Activated CD4-positive, alpha-beta T cell treated with anti-CD3 and anti-CD28 coated beads for 48 hours (primary cell): Measurements from ENCODE around the gene CNTNAP1.
"Not testable (repeated sequence)": the region's sequence is repeated elsewhere in the genome, so short reads cannot be mapped to it uniquely, and the experiment has no call there.

ENCODE experiments used
- DNase-seq: peaks from one replicate; pipeline ENCODE4 v3.0.0-alpha.2; 2020

CNTNAP1 gene

GRCh38 chr17:42681976-42682721 is at the start of gene CNTNAP1:
TSS of gene CNTNAP1 (plus strand) at chr17:42682531. CDS start at chr17:42682830, 299 bp downstream.
- no peak for DNase-seq

DNA sequence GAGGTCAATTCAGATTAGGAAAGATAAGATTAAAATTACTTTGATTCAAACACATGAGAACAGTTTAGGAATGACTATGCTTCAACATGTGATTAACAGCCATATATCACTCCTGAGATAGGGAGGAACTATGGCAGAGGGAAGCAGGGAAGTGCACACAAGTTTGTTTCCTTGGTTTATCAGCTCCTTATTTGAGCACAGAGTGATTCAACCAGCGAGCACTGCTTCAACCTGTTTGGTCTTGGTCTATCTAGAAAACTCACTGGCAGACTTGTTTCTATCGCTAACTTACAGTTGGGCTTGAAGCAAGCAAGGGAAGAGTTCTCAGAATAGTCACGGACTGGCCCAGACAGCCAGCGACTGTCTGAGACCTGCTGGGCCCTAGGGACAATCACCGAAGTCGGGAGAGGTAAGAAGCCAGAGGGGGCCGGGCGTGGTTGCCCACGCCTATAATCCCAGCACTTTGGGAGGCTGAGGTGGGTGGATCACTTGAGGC is 49.3 kb upstream of the CNTNAP1 start:
- no peak for DNase-seq

DNA sequence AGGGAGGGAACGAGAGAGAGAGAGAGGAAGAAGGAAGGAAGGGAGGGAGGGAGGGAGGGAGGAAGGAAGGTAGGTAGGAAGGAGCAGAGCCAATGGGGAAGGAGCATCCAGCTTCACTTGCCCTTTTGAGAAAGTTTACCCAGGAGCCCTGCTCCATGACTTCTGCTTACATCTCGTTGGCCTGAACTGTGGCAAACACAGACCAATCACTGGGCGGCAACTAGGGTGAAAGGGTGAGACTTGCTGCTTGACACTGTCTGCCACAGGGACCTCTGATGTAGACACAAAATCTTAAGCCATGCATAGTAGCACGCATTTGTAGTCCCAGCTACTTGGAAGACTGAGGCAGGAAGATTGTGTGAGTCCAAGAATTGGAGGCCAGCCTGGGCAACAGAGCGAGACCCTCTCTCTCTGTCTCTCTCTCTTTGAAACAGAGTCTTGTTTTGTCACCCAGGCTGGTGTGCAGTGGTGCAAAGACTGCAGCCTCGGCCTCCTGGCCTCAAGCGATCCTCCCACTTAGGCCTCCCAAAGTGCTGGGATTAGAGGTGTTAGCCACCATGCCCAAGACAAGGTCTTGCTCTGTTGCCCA is 42.7 kb upstream of the CNTNAP1 start:
- no peak for DNase-seq

GRCh38 chr17:42640121-42640520 is 42.2 kb upstream of the CNTNAP1 start:
- no peak for DNase-seq

- DNase-seq, result no peak
Observed at GRCh38 chr17:42642336-42642735, 40.0 kb upstream of the CNTNAP1 start.

DNA sequence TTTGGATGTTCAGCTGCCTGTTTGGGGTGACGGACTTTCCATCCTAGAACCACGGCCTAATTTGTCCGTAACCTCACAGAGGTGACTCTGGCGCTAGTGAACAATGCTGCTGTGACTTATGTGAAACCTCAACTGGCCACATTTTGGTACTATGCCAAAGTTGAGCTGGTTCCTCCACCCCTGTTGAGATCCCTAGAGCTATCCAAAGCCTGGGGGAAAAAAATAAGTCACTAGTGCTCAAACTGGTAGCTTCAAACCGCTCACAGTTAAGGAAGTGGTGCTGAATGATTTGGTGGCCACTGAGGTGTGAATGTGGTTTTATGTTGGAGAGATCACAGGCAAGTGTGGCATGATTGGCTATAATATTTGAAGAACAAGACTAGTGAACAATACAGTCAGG is 34.6 kb upstream of the CNTNAP1 start:
- no peak for DNase-seq

GRCh38 chr17:42651392-42651791 is 30.9 kb upstream of the CNTNAP1 start:
- no peak for DNase-seq

DNA sequence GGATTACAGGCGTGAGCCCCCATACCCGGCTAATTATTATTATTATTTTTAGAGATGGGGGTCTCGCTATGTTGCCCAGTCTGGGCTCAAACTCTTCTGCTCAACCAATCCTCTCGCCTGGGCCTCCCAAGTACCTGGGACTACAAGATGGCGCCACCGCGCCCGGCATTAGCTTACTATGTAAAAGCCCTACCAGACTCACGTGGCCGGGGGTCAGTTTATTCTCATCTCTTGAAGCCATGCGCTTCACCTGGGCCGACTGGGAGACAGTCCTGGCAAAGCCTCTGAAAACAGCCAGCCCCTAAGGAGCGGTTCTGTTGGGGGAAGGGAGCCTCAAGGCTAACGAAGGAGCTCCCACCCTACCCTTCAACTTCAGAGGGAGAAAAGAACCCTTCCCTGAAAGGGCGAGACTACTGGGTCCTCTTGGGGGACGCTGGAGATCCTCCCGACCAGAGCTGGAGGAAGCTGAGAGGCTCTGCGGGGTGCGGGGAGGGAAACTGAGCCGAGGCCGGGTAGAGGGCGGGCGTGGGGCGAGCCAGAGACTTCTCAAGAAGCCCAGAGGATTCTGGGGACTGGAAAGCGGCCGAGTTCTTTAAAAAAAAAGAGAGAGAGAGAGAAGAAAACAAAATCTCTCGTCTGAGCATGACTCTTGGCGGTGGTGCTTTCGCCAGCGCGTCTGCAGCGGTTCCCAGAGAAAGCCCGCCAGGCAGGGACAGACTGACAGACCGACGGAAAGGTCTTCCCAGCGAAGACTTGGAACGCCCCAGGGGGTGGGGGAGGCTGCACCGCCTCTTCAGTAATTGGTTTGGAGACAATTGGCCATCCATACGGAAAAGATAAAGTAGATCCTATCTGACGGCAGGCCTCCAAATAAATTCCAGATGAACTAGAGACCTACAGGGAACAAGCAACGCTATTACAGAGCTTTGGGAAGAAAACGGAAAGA is 28.9 kb upstream of the CNTNAP1 start:
- DNase-seq, result no peak

GRCh38 chr17:42655528-42655927 is 26.8 kb upstream of the CNTNAP1 start:
- DNase-seq, result no peak

DNA sequence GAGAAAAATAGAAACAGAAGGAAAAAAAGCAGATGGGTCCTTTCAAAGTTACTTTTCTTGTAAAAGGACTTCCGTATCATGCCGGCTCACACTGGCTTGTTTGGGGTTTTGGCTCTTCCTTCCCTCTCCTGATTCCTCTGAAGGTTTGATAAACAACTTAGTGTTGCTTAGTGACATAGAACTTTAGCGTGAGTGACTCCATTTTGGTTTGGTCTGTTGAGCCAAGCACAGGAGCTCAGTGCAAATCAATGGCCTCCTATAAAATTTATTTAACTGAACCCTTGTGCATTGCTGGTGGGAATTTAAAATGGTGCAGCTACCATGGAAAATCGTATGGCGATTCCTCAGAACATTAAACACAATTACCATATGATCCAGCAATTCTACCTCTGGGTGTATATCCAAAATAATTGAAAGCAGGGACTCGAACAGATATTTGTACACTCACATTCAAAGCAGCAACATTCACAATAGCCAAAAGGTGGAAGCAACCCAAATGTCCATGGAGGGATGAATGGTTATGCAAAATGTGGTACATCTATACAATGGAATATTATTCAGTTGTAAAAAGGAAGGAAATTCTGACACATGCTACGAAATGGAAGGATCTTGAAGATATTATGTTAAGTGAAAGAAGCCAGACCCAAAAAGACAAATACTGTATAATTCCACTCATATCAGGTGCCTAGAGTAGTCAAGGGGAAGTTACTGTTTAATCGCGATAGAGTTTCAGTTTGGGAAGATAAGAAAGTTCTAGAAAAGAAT is 24.3 kb upstream of the CNTNAP1 start:
- no peak for DNase-seq

- DNase-seq, result peak; percentile 82
Observed at GRCh38 chr17:42659079-42659931, 23.0 kb upstream of the CNTNAP1 start, which contains the start of gene TUBG2. TSS of gene TUBG2 (plus strand) at chr17:42659284. CDS start at chr17:42659504, 220 bp downstream.

DNA sequence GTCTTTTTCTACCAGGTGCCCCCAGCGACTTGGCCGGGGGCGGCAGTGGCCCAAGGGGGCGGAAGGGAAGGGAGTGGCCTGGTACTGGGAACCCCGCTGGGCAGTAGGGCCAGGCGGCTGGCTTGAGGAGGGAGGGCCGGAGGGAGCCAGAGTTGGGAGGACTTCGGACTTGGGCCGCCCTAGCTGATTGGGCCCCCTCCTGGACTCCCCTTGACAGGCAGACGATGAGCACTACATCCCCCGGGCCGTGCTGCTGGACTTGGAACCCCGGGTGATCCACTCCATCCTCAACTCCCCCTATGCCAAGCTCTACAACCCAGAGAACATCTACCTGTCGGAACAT is 22.4 kb upstream of the CNTNAP1 start:
- not testable (repeated sequence) for DNase-seq

DNA sequence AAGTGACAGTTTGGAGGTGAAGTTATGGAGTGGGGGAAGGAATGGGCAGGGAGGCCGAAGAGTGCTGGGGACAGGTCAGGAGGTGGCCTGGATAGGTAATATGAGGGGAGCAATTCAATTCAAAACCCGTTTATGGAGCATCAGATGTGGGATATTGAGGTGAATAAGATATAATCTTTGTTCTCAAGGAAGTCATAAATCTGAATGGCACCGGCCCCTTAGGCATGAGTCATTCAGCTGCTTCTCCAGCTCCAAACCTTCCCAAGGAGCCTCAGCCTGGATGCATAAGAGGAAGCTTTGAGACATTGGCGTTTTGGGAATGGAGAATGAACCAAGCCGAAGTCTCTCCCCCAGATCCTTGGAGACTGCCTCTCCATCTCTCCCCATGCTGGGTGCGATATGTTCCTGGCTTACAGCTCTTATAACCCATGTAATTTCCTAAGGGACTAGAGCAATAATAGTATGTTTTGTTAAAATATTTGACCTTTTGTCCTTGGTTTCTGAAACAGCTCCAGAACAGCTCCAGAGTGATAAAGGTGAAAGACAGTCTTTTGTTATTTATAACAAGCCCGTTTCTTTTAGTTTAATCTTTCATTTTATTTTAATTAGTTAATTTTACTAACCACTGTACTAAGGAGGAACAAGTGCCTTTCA is 21.5 kb upstream of the CNTNAP1 start:
- no peak for DNase-seq

- DNase-seq, result no peak
Observed at GRCh38 chr17:42665581-42666001, 16.7 kb upstream of the CNTNAP1 start.

DNA sequence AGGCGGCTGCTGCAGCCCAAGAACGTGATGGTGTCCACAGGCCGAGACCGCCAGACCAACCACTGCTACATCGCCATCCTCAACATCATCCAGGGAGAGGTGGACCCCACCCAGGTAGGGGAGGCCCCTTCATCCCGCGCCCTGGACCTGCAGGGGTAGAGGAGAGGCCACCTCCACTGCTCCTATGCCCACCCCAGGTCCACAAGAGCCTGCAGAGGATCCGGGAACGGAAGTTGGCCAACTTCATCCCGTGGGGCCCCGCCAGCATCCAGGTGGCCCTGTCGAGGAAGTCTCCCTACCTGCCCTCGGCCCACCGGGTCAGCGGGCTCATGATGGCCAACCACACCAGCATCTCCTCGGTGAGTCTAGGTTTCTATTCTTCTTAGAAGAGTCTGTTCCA is 16.2 kb upstream of the CNTNAP1 start:
- DNase-seq, result not testable (repeated sequence)

GRCh38 chr17:42667088-42667951 is 15.0 kb upstream of the CNTNAP1 start:
- DNase-seq, result no peak

DNA sequence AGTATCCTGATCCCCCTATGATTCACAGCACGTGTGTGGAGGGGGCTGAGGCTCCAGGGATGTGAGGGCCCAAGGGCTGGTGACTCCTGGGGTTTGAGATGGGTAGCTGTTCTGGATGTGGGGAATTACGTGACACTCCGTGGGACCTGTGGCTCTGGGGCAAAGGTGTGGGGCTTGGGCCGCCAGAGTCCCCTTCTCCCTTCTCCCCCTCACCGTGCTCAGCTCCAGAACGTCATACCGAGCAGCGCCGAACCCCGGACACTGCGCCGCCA is 12.7 kb upstream of the CNTNAP1 start:
- DNase-seq, result no peak

- peak; percentile 59 for DNase-seq
Observed at GRCh38 chr17:42669977-42670788, 12.1 kb upstream of the CNTNAP1 start.
